IMR-90 (cell line): ENCODE data around the gene RAB9A. TPM values are rescaled to one million over a fixed set of nuclear protein-coding genes. Genes with fewer than 3 reads are reported as not detected.

Source experiments
- ATAC-seq: fragments of 200-7000 bp; cut with Tn5 transposase; 2 replicates; pipeline ENCODE4 v1.9.1; 2020; ENCODE audit warnings: low read depth, mild to moderate bottlenecking, moderate library complexity
- BruUV-seq: library from RNA; stranded (reverse); fragments of 400-500 nt; replicated peaks from 2 replicates; lab custom pipeline; 2021; lab: Mats Ljungman, UMichigan
- CTCF ChIA-PET: fragments of 300-600 bp; formaldehyde crosslinking; extraction: SDS; loops from one replicate; lab custom pipeline; 2021; ENCODE audit warnings: antibody characterized with exemption; lab: Yijun Ruan, JAX
- POLR2A ChIA-PET: fragments of 300-600 bp; sonication (Branson Sonifier 250); formaldehyde crosslinking; loops from one replicate; lab custom pipeline; 2022; ENCODE audit warnings: antibody characterized with exemption; ENCODE audit not compliant: unreplicated experiment; lab: Charles Lee
- DNase-seq: peaks from one replicate; pipeline ENCODE4 v3.0.0; 2013
- H2AFZ ChIP-seq: replicated peaks from 2 replicates; pipeline ENCODE3; 2013; ENCODE audit warnings: low read length, mild to moderate bottlenecking; ENCODE audit not compliant: poor library complexity
- H2AK5ac ChIP-seq: 2 replicates; pipeline ENCODE4 v1.6.1; 2013; ENCODE audit warnings: low read depth, low read length, inconsistent platforms
- H2AK9ac ChIP-seq: replicated peaks from 2 replicates; pipeline ENCODE3; 2013; ENCODE audit warnings: mild to moderate bottlenecking, low read depth, low read length, moderate library complexity; ENCODE audit not compliant: poor library complexity
- H2BK120ac ChIP-seq: 2 replicates; pipeline ENCODE4 v1.6.1; 2013; ENCODE audit warnings: low read depth, low read length, inconsistent platforms
- H2BK15ac ChIP-seq: 3 replicates; pipeline ENCODE4 v1.6.1; 2013; ENCODE audit warnings: low read depth, low read length, inconsistent platforms
- H2BK20ac ChIP-seq: 2 replicates; pipeline ENCODE4 v1.6.1; 2013; ENCODE audit warnings: low read depth, mild to moderate bottlenecking, inconsistent platforms, low read length, moderate library complexity
- H2BK5ac ChIP-seq: 2 replicates; pipeline ENCODE4 v1.6.1; 2013; ENCODE audit warnings: mild to moderate bottlenecking, low read depth, low read length, inconsistent platforms; ENCODE audit not compliant: poor library complexity, severe bottlenecking
- H3K14ac ChIP-seq: replicated peaks from 2 replicates; pipeline ENCODE4 v1.6.1; 2013; ENCODE audit warnings: low read depth, low read length, inconsistent platforms
- H3K18ac ChIP-seq: 2 replicates; pipeline ENCODE4 v1.6.1; 2013; ENCODE audit warnings: low read depth, low read length, control low read depth
- H3K23ac ChIP-seq: 2 replicates; pipeline ENCODE4 v1.6.1; 2013; ENCODE audit warnings: low read depth, low read length, inconsistent platforms
- H3K27ac ChIP-seq: 2 replicates; pipeline ENCODE4 v1.5.1; 2013; ENCODE audit warnings: mild to moderate bottlenecking, control low read depth, low read length; ENCODE audit not compliant: insufficient read depth
- H3K27me3 ChIP-seq: 2 replicates; pipeline ENCODE4 v1.6.1; 2013; ENCODE audit warnings: low read length; ENCODE audit not compliant: control insufficient read depth, insufficient read depth
- H3K36me3 ChIP-seq: 2 replicates; pipeline ENCODE4 v1.6.1; 2013; ENCODE audit warnings: low read length, mixed read lengths; ENCODE audit not compliant: control insufficient read depth, insufficient read depth
- H3K4ac ChIP-seq: 2 replicates; pipeline ENCODE4 v1.6.1; 2013; ENCODE audit warnings: low read depth, low read length, inconsistent platforms
- H3K4me1 ChIP-seq: 2 replicates; pipeline ENCODE4 v1.6.1; 2013; ENCODE audit warnings: low read length, mixed read lengths; ENCODE audit not compliant: control insufficient read depth, insufficient read depth
- H3K4me2 ChIP-seq: 2 replicates; pipeline ENCODE4 v1.6.1; 2013; ENCODE audit warnings: low read depth, mild to moderate bottlenecking, control low read depth, low read length, moderate library complexity
- H3K4me3 ChIP-seq: 2 replicates; pipeline ENCODE4 v1.5.1; 2013; ENCODE audit warnings: low read depth, mild to moderate bottlenecking, control low read depth, low read length, moderate library complexity; ENCODE audit not compliant: insufficient read depth
- H3K56ac ChIP-seq: 2 replicates; pipeline ENCODE4 v1.6.1; 2013; ENCODE audit warnings: low read length, inconsistent platforms; ENCODE audit not compliant: insufficient read depth; ENCODE audit errors: extremely low read depth
- H3K79me1 ChIP-seq, 2 experiments: 2 replicates each; pipeline ENCODE4 v1.6.1; 2013; ENCODE audit warnings: low read length in 2 of 2, inconsistent platforms in 1 of 2, low read depth in 1 of 2
- H3K9ac ChIP-seq: 2 replicates; pipeline ENCODE4 v1.6.1; 2013; ENCODE audit warnings: low read depth, low read length, control low read depth
- H3K9me1 ChIP-seq: 2 replicates; pipeline ENCODE4 v1.6.1; 2013; ENCODE audit warnings: low read length, inconsistent platforms; ENCODE audit not compliant: insufficient read depth
- H3K9me3 ChIP-seq: 2 replicates; pipeline ENCODE4 v1.6.1; 2013; ENCODE audit warnings: low read length; ENCODE audit not compliant: control insufficient read depth, insufficient read depth
- H4K20me1 ChIP-seq: 2 replicates; pipeline ENCODE4 v1.6.1; 2013; ENCODE audit warnings: low read length, inconsistent platforms; ENCODE audit not compliant: insufficient read depth
- H4K5ac ChIP-seq: 2 replicates; pipeline ENCODE4 v1.6.1; 2013; ENCODE audit warnings: mild to moderate bottlenecking, low read depth, low read length, control low read depth
- H4K8ac ChIP-seq, 2 experiments: 2 replicates each; pipeline ENCODE4 v1.6.1; 2013; ENCODE audit warnings: low read depth in 2 of 2, low read length in 2 of 2, control low read depth in 1 of 2, inconsistent platforms in 1 of 2
- H4K91ac ChIP-seq: 2 replicates; pipeline ENCODE4 v1.6.1; 2013; ENCODE audit warnings: low read depth, low read length, inconsistent platforms; ENCODE audit not compliant: insufficient read depth
- CEBPB ChIP-seq: IDR thresholded peaks from 2 replicates; pipeline ENCODE4 v1.6.1; 2012; ENCODE audit warnings: low read depth, low read length, improper control_type of control experiment
- CHD1 ChIP-seq: IDR thresholded peaks from 2 replicates; pipeline ENCODE4 v1.6.1; 2012; ENCODE audit warnings: low read depth, low read length, improper control_type of control experiment
- MAFK ChIP-seq: IDR thresholded peaks from 2 replicates; pipeline ENCODE4 v1.6.1; 2012; ENCODE audit warnings: low read depth, low read length, improper control_type of control experiment
- NFE2L2 ChIP-seq: fragments of 150-350 bp; IDR thresholded peaks from 2 replicates; pipeline ENCODE4 v1.6.1; 2016; ENCODE audit warnings: low read depth, mild to moderate bottlenecking, low read length
- POLR2A ChIP-seq: IDR thresholded peaks from 2 replicates; pipeline ENCODE4 v1.6.1; 2012; ENCODE audit warnings: mild to moderate bottlenecking, low read depth, low read length
- RCOR1 ChIP-seq: IDR thresholded peaks from 2 replicates; pipeline ENCODE4 v1.6.1; 2012; ENCODE audit warnings: mild to moderate bottlenecking, low read length, improper control_type of control experiment; ENCODE audit not compliant: insufficient replicate concordance
- SMC3 ChIP-seq: fragments of 150-350 bp; IDR thresholded peaks from 2 replicates; pipeline ENCODE4 v1.6.1; 2016; ENCODE audit warnings: low read depth, mild to moderate bottlenecking, antibody characterized with exemption, low read length, moderate library complexity
- WGBS, 2 experiments: methylation state at CpG; one replicate each; pipeline versions ENCODE4 v1.1.5 to v1.1.7; 2013; ENCODE audit warnings: missing lambda C conversion rate in 2 of 2; ENCODE audit not compliant: insufficient read length in 1 of 2; ENCODE audit errors: extremely low coverage in 2 of 2; 5-methylcytosine and 5-hydroxymethylcytosine counted together
- dilution Hi-C: fragments of 300-500 bp; cut with HindIII; formaldehyde crosslinking; loops from one replicate; pipeline ENCODE4 v1.14.3; 2018; ENCODE audit warnings: low sequenced_read_pairs; ENCODE audit not compliant: unreplicated experiment
- in situ Hi-C: fragments of 300-500 bp; cut with MboI; formaldehyde crosslinking; loops from 3 replicates; pipeline ENCODE4 v1.14.3; 2019; ENCODE audit warnings: low sequenced_read_pairs, inconsistent platforms, mixed read lengths
- intact Hi-C: fragments of 100-400 bp; cut with micrococcal nuclease; formaldehyde crosslinking; loops from 2 replicates; pipeline ENCODE4 v1.10.0; 2022
- polyA plus RNA-seq, 3 experiments: library from polyadenylated mRNA; depleted of rRNA; stranded (reverse); fragments of >200 nt; gene quantifications; 2 replicates each; pipeline ENCODE4 v1.2.3, GENCODE V29; 2012; ENCODE audit warnings: low replicate concordance in 1 of 3
- total RNA-seq: library from RNA; depleted of rRNA; stranded (reverse); fragments of >200 nt; gene quantifications from 2 replicates; pipeline ENCODE4 v1.2.3, GENCODE V29; 2012
- TF ChIP-seq, protein P1 (sequence below): fragments of 150-350 bp; IDR thresholded peaks from 2 replicates; pipeline ENCODE4 v1.6.1; 2017; ENCODE audit warnings: mild to moderate bottlenecking, antibody characterized with exemption, low read length, low read depth
- TF ChIP-seq, protein P2 (sequence below): conservative IDR thresholded peaks from 2 replicates; pipeline ENCODE4 v1.5.1; 2012; ENCODE audit warnings: mild to moderate bottlenecking, low read depth, low read length, improper control_type of control experiment
- TF ChIP-seq, protein P3 (sequence below): fragments of 150-350 bp; IDR thresholded peaks from 2 replicates; pipeline ENCODE4 v1.6.1; 2016; ENCODE audit warnings: low read depth, mild to moderate bottlenecking, low read length, moderate library complexity, borderline replicate concordance

Gene RAB9A
- total and polyA plus RNA-seq, 2 of the 4 experiments (the other 2 are of a cell fraction), result 15.8 to 22.3 TPM

DNA sequence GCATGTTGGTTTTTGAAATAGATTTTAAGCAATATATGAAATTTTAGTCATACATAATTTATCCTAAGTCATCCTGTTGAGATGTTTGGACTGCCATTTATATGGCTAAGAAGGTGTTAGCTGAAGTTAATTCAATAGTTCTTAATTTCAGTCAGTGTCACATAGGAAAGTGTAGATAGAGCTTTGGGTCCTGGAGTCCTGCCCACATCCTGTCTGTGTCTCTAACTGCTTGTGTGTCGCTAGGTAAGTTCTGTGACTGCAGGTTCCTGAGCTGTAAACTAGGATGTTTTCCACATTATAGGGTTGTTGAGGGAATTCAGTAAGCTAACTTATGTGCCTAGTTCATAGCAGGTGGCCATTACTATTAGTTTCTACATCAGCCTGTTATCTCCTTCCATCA lies 66.3 kb downstream of the RAB9A start:
- Histone ChIP-seq H3K4me3 (no peak overlapping the region), H3K9me1 (no peaks in the 10 kb centered on the region), H3K56ac (no peak overlapping the region), H2BK20ac (no peak overlapping the region), H3K79me1 (no peaks in the 10 kb centered on the region), H3K4me2 (no peak overlapping the region), H3K14ac (no peak overlapping the region), H2AK9ac (no peak overlapping the region), H4K8ac (no peak overlapping the region), H2BK15ac (no peak overlapping the region), H3K4me1 (no peaks in the 10 kb centered on the region), H3K36me3 (peaks cover 9% of the 10 kb centered on the region), H2BK120ac (no peak overlapping the region), H3K4ac (no peak overlapping the region), H3K18ac (no peak overlapping the region), H3K9ac (no peak overlapping the region), H3K9me3 (no peaks in the 10 kb centered on the region), H2AFZ (no peak overlapping the region), H2BK5ac (no peak overlapping the region), H2AK5ac (no peak overlapping the region), H3K23ac (no peak overlapping the region), H3K27ac (no peak overlapping the region), H3K27me3 (no peaks in the 10 kb centered on the region), H4K91ac (no peak overlapping the region), H4K5ac (no peak overlapping the region), H4K20me1 (no peaks in the 10 kb centered on the region)
- CTCF ChIA-PET, result interaction anchor here (0.6 to 1.4 kb wide), 3 partner anchors 8 to 18 kb away, joined by 4 to 6 read pairs (median 6); no protein-coding TSS in a partner anchor
- ATAC-seq (no peak), DNase-seq (no peak)
- BruUV-seq, result no TSS peak
- no CpG with 5 or more reads among the region's 1 CpG for WGBS, 2 experiments
- TF ChIP-seq RCOR1 (no peak), CEBPB (no peak), NFE2L2 (no peak), CHD1 (no peak), SMC3 (no peak), POLR2A (no peak), MAFK (no peak)
- TF ChIP-seq, protein P1, sequence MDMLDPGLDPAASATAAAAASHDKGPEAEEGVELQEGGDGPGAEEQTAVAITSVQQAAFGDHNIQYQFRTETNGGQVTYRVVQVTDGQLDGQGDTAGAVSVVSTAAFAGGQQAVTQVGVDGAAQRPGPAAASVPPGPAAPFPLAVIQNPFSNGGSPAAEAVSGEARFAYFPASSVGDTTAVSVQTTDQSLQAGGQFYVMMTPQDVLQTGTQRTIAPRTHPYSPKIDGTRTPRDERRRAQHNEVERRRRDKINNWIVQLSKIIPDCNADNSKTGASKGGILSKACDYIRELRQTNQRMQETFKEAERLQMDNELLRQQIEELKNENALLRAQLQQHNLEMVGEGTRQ, result no peak
- TF ChIP-seq, protein P2, sequence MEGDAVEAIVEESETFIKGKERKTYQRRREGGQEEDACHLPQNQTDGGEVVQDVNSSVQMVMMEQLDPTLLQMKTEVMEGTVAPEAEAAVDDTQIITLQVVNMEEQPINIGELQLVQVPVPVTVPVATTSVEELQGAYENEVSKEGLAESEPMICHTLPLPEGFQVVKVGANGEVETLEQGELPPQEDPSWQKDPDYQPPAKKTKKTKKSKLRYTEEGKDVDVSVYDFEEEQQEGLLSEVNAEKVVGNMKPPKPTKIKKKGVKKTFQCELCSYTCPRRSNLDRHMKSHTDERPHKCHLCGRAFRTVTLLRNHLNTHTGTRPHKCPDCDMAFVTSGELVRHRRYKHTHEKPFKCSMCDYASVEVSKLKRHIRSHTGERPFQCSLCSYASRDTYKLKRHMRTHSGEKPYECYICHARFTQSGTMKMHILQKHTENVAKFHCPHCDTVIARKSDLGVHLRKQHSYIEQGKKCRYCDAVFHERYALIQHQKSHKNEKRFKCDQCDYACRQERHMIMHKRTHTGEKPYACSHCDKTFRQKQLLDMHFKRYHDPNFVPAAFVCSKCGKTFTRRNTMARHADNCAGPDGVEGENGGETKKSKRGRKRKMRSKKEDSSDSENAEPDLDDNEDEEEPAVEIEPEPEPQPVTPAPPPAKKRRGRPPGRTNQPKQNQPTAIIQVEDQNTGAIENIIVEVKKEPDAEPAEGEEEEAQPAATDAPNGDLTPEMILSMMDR, result no peak
- TF ChIP-seq, protein P3, sequence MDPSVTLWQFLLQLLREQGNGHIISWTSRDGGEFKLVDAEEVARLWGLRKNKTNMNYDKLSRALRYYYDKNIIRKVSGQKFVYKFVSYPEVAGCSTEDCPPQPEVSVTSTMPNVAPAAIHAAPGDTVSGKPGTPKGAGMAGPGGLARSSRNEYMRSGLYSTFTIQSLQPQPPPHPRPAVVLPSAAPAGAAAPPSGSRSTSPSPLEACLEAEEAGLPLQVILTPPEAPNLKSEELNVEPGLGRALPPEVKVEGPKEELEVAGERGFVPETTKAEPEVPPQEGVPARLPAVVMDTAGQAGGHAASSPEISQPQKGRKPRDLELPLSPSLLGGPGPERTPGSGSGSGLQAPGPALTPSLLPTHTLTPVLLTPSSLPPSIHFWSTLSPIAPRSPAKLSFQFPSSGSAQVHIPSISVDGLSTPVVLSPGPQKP, result no peak
- in situ Hi-C loops (no loop called here), intact Hi-C loops (no loop called here), dilution Hi-C loops (no loop called here)
- POLR2A ChIA-PET, result no interaction called here
